Measurements from ENCODE around the gene PDE6B. TPM values are rescaled to one million over a fixed set of nuclear protein-coding genes. Genes with fewer than 3 reads are reported as not detected.

Gene PDE6B
- total RNA-seq, 1 experiment from 2014 or later, result 10.8 TPM

DNA sequence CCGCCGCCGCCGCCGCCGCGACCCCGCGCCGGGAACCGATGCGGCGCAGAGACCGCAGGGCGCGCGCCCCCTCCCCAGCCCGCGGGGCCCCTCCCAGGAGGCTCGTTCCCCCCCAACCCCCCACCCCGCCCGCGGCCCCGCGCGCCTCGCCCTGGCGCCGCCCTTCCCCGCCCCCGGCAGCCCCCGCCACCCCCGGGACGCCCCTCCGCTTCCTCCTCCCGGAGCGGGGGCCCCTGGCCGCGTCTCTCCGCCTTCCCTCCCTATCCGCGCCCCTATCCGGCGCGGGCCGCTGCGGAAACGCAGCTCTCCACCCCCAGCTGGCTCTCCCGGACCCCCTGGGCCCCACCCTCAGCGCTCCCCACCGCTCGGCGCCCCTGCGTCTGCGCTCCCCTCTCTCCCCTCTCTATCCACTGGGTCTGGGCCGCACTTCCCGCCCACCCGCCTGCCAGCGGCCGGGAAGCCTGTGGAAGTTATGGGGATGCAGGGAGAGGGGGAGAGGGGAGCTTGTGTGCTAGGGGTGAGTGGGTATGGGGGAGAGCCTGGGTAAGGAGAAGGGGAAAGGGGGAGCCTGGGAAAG is 49.0 kb upstream of the PDE6B start, which contains the start of gene TMEM271:
Gene TMEM271 (minus strand): TSS at position 51 of the 577 bp plus-strand sequence. CDS start 233 bp downstream, outside the sequence.
- H2AK5ac ChIP-seq (ENCODE audit: insufficient read length, low read length), result no peak within 1 kb of the TSS
- H2AFZ ChIP-seq (ENCODE audit: low read length), result no peak within 1 kb of the TSS
- no peak within 1 kb of the TSS for H3T11ph ChIP-seq (ENCODE audit: low read length)
- Mint-ChIP-seq H3K9me3 (peaks cover 5 to 6% of the 10 kb centered on the region in 2 experiments; a peak in 4 of 5 replicates), H3K27me3 (ENCODE audit: low read depth) (peaks cover 83% of the 10 kb centered on the region), H3K4me1 (peaks cover 11 to 25% of the 10 kb centered on the region in 2 experiments), H3K36me3 (ENCODE audit: insufficient read depth in 1 of 3, low read depth in 3 of 3) (peaks cover 0 to 2% (median 0%) of the 10 kb centered on the region in 3 experiments; a peak in 1 of 7 replicates), H3K27ac (no peak within 1 kb of the TSS), H3K4me3 (peak within 1 kb of the TSS; percentile 62 to 93)
- no peak within 1 kb of the TSS for H2BK15ac ChIP-seq (ENCODE audit: low read depth, low read length)
- no peak within 1 kb of the TSS for H3K4ac ChIP-seq (ENCODE audit: low read depth, low read length)
- no peak within 1 kb of the TSS for H3K27ac ChIP-seq (ENCODE audit: insufficient read length, low read depth, low read length)
- no peak within 1 kb of the TSS for H4K91ac ChIP-seq (ENCODE audit: insufficient read length, low read depth, low read length)
- no peak within 1 kb of the TSS for H2BK5ac ChIP-seq (ENCODE audit: insufficient read length, low read length)
- H3K79me1 ChIP-seq (ENCODE audit: insufficient read depth, low read depth, low read length, poor library complexity, severe bottlenecking), result no peaks in the 10 kb centered on the region
- no peak within 1 kb of the TSS for H4K8ac ChIP-seq (replicated peaks; ENCODE audit: insufficient read length, low read depth, low read length)
- 0 out of 2 replicates have a peak, but pooled peaks cover 5% of the 10 kb centered on the region for H3K4me1 ChIP-seq (ENCODE audit: insufficient read depth, low read length)
- H3K18ac ChIP-seq (ENCODE audit: insufficient read length, low read depth, low read length), result no peak within 1 kb of the TSS
- no peak within 1 kb of the TSS for H3K23ac ChIP-seq (ENCODE audit: insufficient read length, low read depth, low read length)
- no peak within 1 kb of the TSS for H2BK20ac ChIP-seq (ENCODE audit: low read depth, low read length, poor library complexity, severe bottlenecking)
- H3K23me2 ChIP-seq (ENCODE audit: insufficient read length, low read depth, low read length, poor library complexity, severe bottlenecking), result peaks cover 22% of the 10 kb centered on the region
- no peak within 1 kb of the TSS for H2BK12ac ChIP-seq (ENCODE audit: insufficient read length, low read depth, low read length)
- H2BK120ac ChIP-seq (ENCODE audit: low read depth, low read length, poor library complexity, severe bottlenecking), result no peak within 1 kb of the TSS
- no peaks in the 10 kb centered on the region for H3K79me2 ChIP-seq (ENCODE audit: insufficient read depth, low read length)
- no peak within 1 kb of the TSS for H3K14ac ChIP-seq (ENCODE audit: insufficient read depth, low read length)
- WGBS (ENCODE audit: extremely low coverage, insufficient read length, low lambda C conversion rate), result no CpG with 5 or more reads among the region's 60 CpGs
- H3K4me2 ChIP-seq (ENCODE audit: insufficient read depth, insufficient read length, low read length), result peak within 1 kb of the TSS; percentile 80
- no peaks in the 10 kb centered on the region for H3K9me3 ChIP-seq (ENCODE audit: control insufficient read depth, low read depth, low read length)
- no peak within 1 kb of the TSS for H3K56ac ChIP-seq (ENCODE audit: insufficient read length, low read depth, low read length)
- peaks cover 49% of the 10 kb centered on the region for H3K27me3 ChIP-seq (ENCODE audit: insufficient read depth, low read length)
- H3K9ac ChIP-seq (ENCODE audit: extremely low read depth, insufficient read length, low read length), result no peak within 1 kb of the TSS
- no peak for DNase-seq
- no peak within 1 kb of the TSS for H4K5ac ChIP-seq (ENCODE audit: insufficient read length, low read depth, low read length)
- H4K20me1 ChIP-seq (ENCODE audit: control insufficient read depth, insufficient read depth, insufficient read length), result no peaks in the 10 kb centered on the region
- no peak for TF ChIP-seq CTCF (conservative IDR thresholded peaks at IDR 0.05)

Data from H9 (cell line).